K562 (cell line): ENCODE measurements around the gene STX12.

Experiments
- JUND ChIP-seq, 2 experiments: IDR thresholded peaks; 2 replicates in 1 of 2; 3 replicates in 1 of 2; pipeline ENCODE4 v1.6.1; 2011; ENCODE audit warnings: borderline replicate concordance in 2 of 2, low read depth in 2 of 2, low read length in 2 of 2, improper control_type of control experiment in 1 of 2, missing biosample characterization in 1 of 2, missing genetic modification characterization in 1 of 2, missing genetic modification reagents in 1 of 2
- MEF2D ChIP-seq: conservative IDR thresholded peaks from 2 replicates; pipeline ENCODE4 v1.6.1; 2016; ENCODE audit warnings: low read depth, missing genetic modification characterization, missing compliant biosample characterization
- NFE2L1 ChIP-seq: fragments of 450-650 bp; IDR thresholded peaks from 2 replicates; pipeline ENCODE4 v1.6.1; 2016; ENCODE audit warnings: missing genetic modification characterization, low read depth, mild to moderate bottlenecking, missing compliant biosample characterization, moderate library complexity, borderline replicate concordance
- NR2C2 ChIP-seq, 2 experiments: fragments of 200-800 bp in 1 of 2; sonication (Bioruptor generic) in 1 of 2; sonication (generic) in 1 of 2; formaldehyde crosslinking in 1 of 2; IDR thresholded peaks; 2 replicates each; pipeline versions ENCODE4 v1.6.1 to v1.8.0; 2016 to 2022; ENCODE audit warnings: mild to moderate bottlenecking in 1 of 2, missing compliant biosample characterization in 1 of 2, missing genetic modification characterization in 1 of 2, missing genetic modification reagents in 1 of 2
- POLR2A ChIP-seq: fragments of 450-650 bp; conservative IDR thresholded peaks from 2 replicates; pipeline ENCODE4 v1.6.1; 2016
- STAT6 ChIP-seq: sonication (generic); formaldehyde crosslinking; IDR thresholded peaks from 2 replicates; pipeline ENCODE4 v1.8.1; 2023; ENCODE audit warnings: mild to moderate bottlenecking, missing genetic modification reagents
- TAF7 ChIP-seq: fragments of 450-650 bp; IDR thresholded peaks from 2 replicates; pipeline ENCODE4 v1.6.1; 2016; ENCODE audit warnings: missing genetic modification characterization, missing compliant biosample characterization
- TGIF2 ChIP-seq: sonication (generic); formaldehyde crosslinking; IDR thresholded peaks from 2 replicates; pipeline ENCODE4 v1.8.1; 2022; ENCODE audit warnings: mild to moderate bottlenecking, missing genetic modification reagents, moderate library complexity
- ZFP91 ChIP-seq: sonication (generic); formaldehyde crosslinking; IDR thresholded peaks from 2 replicates; pipeline ENCODE4 v1.8.0; 2022; ENCODE audit warnings: mild to moderate bottlenecking, missing genetic modification reagents
- ZNF124 ChIP-seq: sonication (generic); formaldehyde crosslinking; IDR thresholded peaks from 2 replicates; pipeline ENCODE4 v1.8.1; 2022; ENCODE audit warnings: missing genetic modification reagents
- ZNF3 ChIP-seq: fragments of 250-450 bp; sonication (Bioruptor Pico); IDR thresholded peaks from 2 replicates; pipeline ENCODE4 v1.5.0; 2021; ENCODE audit warnings: mild to moderate bottlenecking, moderate library complexity
- ZNF318 ChIP-seq, 2 experiments: fragments of 450-650 bp; IDR thresholded peaks; 2 replicates each; pipeline ENCODE4 v1.6.1; 2016; ENCODE audit warnings: mild to moderate bottlenecking in 2 of 2, borderline replicate concordance in 1 of 2, low read depth in 1 of 2, moderate library complexity in 1 of 2

- no peak for TF ChIP-seq STAT6 (CRISPR knock-in tag)
- TF ChIP-seq ZNF3 = no peak
- TF ChIP-seq NR2C2 (CRISPR knock-in tag; IDR thresholded peaks at IDR 0.05) = no peak
- no peak for TF ChIP-seq NR2C2 (tag; IDR thresholded peaks at IDR 0.05)
- TF ChIP-seq POLR2A = no peak
- no peak for TF ChIP-seq TAF7 (tag)
- no peak for TF ChIP-seq TGIF2 (CRISPR knock-in tag)
- no peak for TF ChIP-seq ZNF318 (IDR thresholded peaks at IDR 0.05; ENCODE audit: borderline replicate concordance in 1 of 2, low read depth in 1 of 2)
- no peak for TF ChIP-seq MEF2D (tag)
- no peak for TF ChIP-seq NFE2L1 (tag)
- no peak for TF ChIP-seq JUND (IDR thresholded peaks at IDR 0.05; ENCODE audit: borderline replicate concordance, low read depth, low read length)
- no peak for TF ChIP-seq JUND (tag; IDR thresholded peaks at IDR 0.05; ENCODE audit: borderline replicate concordance, low read depth, low read length)
- TF ChIP-seq ZNF124 = no peak
- no peak for TF ChIP-seq ZFP91 (CRISPR knock-in tag)
These were observed 9.7 kb upstream of the STX12 start for GRCh38 chr1:27763358-27763757.
